ENCODE results near the gene ANAPC5.
"Not testable (repeated sequence)": the region's sequence is repeated elsewhere in the genome, so short reads cannot be mapped to it uniquely, and the experiment has no call there.

The ANAPC5 gene

DNA sequence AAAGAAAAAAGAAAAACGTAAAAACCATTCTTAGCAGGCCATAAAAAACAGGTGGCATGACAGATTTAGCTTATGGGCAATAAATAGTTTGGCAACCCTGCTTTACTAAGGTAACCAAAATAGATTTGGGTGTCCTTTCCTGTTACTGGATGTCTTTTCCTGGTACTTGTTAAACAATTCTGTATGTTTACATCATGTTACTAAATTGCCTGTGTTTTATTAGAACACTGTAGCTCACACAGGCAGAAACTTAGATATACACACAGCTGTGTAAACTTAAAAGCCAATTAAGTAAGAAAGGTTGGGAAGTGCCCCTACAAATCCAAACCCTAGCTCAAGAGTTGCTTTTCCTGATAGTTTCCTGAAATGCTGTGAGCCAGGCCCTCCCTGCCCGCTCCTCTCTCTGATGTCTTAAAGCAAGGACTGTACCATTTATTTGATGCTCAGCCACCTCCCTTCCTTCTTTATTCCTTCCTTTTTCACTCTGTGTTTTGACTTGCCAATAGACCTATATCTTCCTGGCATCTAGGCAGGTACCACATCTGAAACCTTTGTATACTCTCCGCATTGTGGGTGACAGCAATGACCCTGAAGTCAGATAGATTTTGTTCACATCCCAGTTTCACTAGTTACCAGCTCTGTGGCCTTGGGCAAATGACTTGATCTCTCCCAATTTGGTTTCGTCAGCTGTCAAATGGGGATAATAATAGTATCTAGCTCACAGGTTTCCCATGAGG lies 52.0 kb downstream of the ANAPC5 start:
- Histone ChIP-seq H3K27ac (ENCODE audit: low read length) (no peak overlapping the region), H3K4me2 (ENCODE audit: low read length) (peak overlapping the region; percentile 14), H3K4me1 (ENCODE audit: low read length) (peaks cover 10% of the 10 kb centered on the region), H4K20me1 (ENCODE audit: insufficient read depth, low read length) (no peaks in the 10 kb centered on the region), H2AFZ (ENCODE audit: low read depth, low read length) (no peak overlapping the region), H3K4me3 (ENCODE audit: low read length) (no peak overlapping the region), H3K79me2 (ENCODE audit: low read length) (peaks cover 12% of the 10 kb centered on the region), H3K27me3 (ENCODE audit: low read depth, low read length) (peaks cover 8% of the 10 kb centered on the region), H3K9me3 (ENCODE audit: insufficient read depth, low read length) (no peaks in the 10 kb centered on the region), H3K36me3 (replicated peaks; ENCODE audit: low read depth, low read length) (no peaks in the 10 kb centered on the region), H3K9ac (ENCODE audit: low read length) (no peak overlapping the region)
- TF ChIP-seq CTCF (IDR thresholded peaks at IDR 0.05; ENCODE audit: low read depth, low read length) (no peak), EZH2phosphoT487 (IDR thresholded peaks at IDR 0.05; ENCODE audit: low read depth) (no peak)

- no peaks in the 10 kb centered on the region for H3K36me3 ChIP-seq (replicated peaks; ENCODE audit: low read depth, low read length)
- no peak overlapping the region for H3K9ac ChIP-seq (ENCODE audit: low read length)
- no peak overlapping the region for H2AFZ ChIP-seq (ENCODE audit: low read depth, low read length)
- H3K79me2 ChIP-seq (ENCODE audit: low read length): peaks cover 18% of the 10 kb centered on the region
- peaks cover 16% of the 10 kb centered on the region for H3K4me1 ChIP-seq (ENCODE audit: low read length)
- TF ChIP-seq CTCF (IDR thresholded peaks at IDR 0.05; ENCODE audit: low read depth, low read length): no peak
- no peak for TF ChIP-seq EZH2phosphoT487 (IDR thresholded peaks at IDR 0.05; ENCODE audit: low read depth)
- H4K20me1 ChIP-seq (ENCODE audit: insufficient read depth, low read length): no peaks in the 10 kb centered on the region
- H3K4me2 ChIP-seq (ENCODE audit: low read length): no peak overlapping the region
- no peaks in the 10 kb centered on the region for H3K9me3 ChIP-seq (ENCODE audit: insufficient read depth, low read length)
- H3K4me3 ChIP-seq (ENCODE audit: low read length): no peak overlapping the region
- peaks cover 8% of the 10 kb centered on the region for H3K27me3 ChIP-seq (ENCODE audit: low read depth, low read length)
- no peak overlapping the region for H3K27ac ChIP-seq (ENCODE audit: low read length)
These were observed 52.5 kb downstream of the ANAPC5 start for GRCh38 chr12:121299662-121300061.

DNA sequence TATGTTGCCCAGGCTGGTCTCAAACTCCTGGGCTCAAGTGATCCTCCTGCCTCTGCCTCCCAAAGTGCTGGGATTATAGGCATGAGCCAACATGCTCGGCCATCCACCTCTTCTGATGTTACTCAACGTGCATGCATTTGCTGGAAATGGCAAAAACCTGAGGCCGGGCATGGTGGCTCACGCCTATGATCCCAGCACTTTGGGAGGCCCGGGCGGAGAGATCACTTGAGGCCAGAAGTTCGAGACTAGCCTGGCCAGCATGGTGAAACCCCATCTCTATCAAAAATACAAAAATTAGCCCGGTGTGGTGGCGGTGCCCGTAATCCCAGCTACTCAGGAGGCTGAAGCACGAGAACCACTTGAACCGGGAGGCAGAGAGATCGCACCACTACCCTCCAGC lies 53.8 kb downstream of the ANAPC5 start:
- H3K9ac ChIP-seq (ENCODE audit: low read length); H4K20me1 ChIP-seq (ENCODE audit: insufficient read depth, low read length); H2AFZ ChIP-seq (ENCODE audit: low read depth, low read length); H3K4me3 ChIP-seq (ENCODE audit: low read length); H3K4me2 ChIP-seq (ENCODE audit: low read length); H3K36me3 ChIP-seq (replicated peaks; ENCODE audit: low read depth, low read length); H3K27ac ChIP-seq (ENCODE audit: low read length); H3K27me3 ChIP-seq (ENCODE audit: low read depth, low read length); H3K9me3 ChIP-seq (ENCODE audit: insufficient read depth, low read length): not testable (repeated sequence)
- Histone ChIP-seq H3K79me2 (ENCODE audit: low read length) (peaks cover 31% of the 10 kb centered on the region), H3K4me1 (ENCODE audit: low read length) (peaks cover 17% of the 10 kb centered on the region)

- peaks cover 17% of the 10 kb centered on the region for H3K4me1 ChIP-seq (ENCODE audit: low read length)
- peak overlapping the region; percentile 92 for H3K4me2 ChIP-seq (ENCODE audit: low read length)
- H2AFZ ChIP-seq (ENCODE audit: low read depth, low read length): peak overlapping the region; percentile 36
- H3K4me3 ChIP-seq (ENCODE audit: low read length): peak overlapping the region; percentile 81
- peaks cover 8% of the 10 kb centered on the region for H3K36me3 ChIP-seq (replicated peaks; ENCODE audit: low read depth, low read length)
- TF ChIP-seq EZH2phosphoT487 (IDR thresholded peaks at IDR 0.05; ENCODE audit: low read depth) (no peak), CTCF (IDR thresholded peaks at IDR 0.05; ENCODE audit: low read depth, low read length) (no peak)
- H3K9me3 ChIP-seq (ENCODE audit: insufficient read depth, low read length): no peaks in the 10 kb centered on the region
- H4K20me1 ChIP-seq (ENCODE audit: insufficient read depth, low read length): no peaks in the 10 kb centered on the region; the same call in 1 of the 2 replicates
- H3K79me2 ChIP-seq (ENCODE audit: low read length): peaks cover 38% of the 10 kb centered on the region
- H3K9ac ChIP-seq (ENCODE audit: low read length): peak overlapping the region; percentile 80
- peak overlapping the region; percentile 49 for H3K27ac ChIP-seq (ENCODE audit: low read length)
- H3K27me3 ChIP-seq (ENCODE audit: low read depth, low read length): peaks cover 8% of the 10 kb centered on the region
These were observed 54.7 kb downstream of the ANAPC5 start for GRCh38 chr12:121297435-121297991.
